DMS53 treated with DMSO at 0.1 percent for 48 hours (cell line): ENCODE measurements around the gene CLNK.

Experiments used
- DNase-seq: peaks from one replicate; lab custom pipeline; 2025; ENCODE audit not compliant: unreplicated experiment; lab: John Stamatoyannopoulos, UW

The CLNK gene

GRCh38 chr4:10526429-10527222, 157.9 kb downstream of the CLNK start:
- no peak for DNase-seq

- no peak for DNase-seq
Observed at GRCh38 chr4:10524196-10524833, 160.3 kb downstream of the CLNK start.

GRCh38 chr4:10521424-10521823, 163.1 kb downstream of the CLNK start:
- no peak for DNase-seq

- DNase-seq, result no peak
Observed at GRCh38 chr4:10509733-10510132, 174.8 kb downstream of the CLNK start.

- no peak for DNase-seq
Observed at GRCh38 chr4:10506077-10506476, 178.5 kb downstream of the CLNK start.

- DNase-seq, result no peak
Observed at GRCh38 chr4:10504570-10505179, 179.9 kb downstream of the CLNK start.

GRCh38 chr4:10502717-10503116, 181.9 kb downstream of the CLNK start:
- DNase-seq, result no peak

GRCh38 chr4:10500776-10501175, 183.8 kb downstream of the CLNK start:
- no peak for DNase-seq

- DNase-seq, result no peak
Observed at GRCh38 chr4:10496200-10496599, 188.4 kb downstream of the CLNK start.

GRCh38 chr4:10495651-10496050, 188.9 kb downstream of the CLNK start:
- DNase-seq, result no peak

- no peak for DNase-seq
Observed at GRCh38 chr4:10492464-10492863, 192.1 kb downstream of the CLNK start.

GRCh38 chr4:10491401-10491800, 193.2 kb downstream of the CLNK start:
- DNase-seq, result no peak

GRCh38 chr4:10490996-10491395, 193.6 kb downstream of the CLNK start:
- DNase-seq, result no peak

- DNase-seq, result no peak
Observed at GRCh38 chr4:10482913-10483312, 201.7 kb downstream of the CLNK start.

GRCh38 chr4:10480616-10481015, 204.0 kb downstream of the CLNK start:
- DNase-seq, result no peak

- no peak for DNase-seq
Observed at GRCh38 chr4:10478621-10479020, 205.9 kb downstream of the CLNK start.

GRCh38 chr4:10470505-10470904, 214.1 kb downstream of the CLNK start:
- no peak for DNase-seq

GRCh38 chr4:10466161-10466560, 218.4 kb downstream of the CLNK start:
- no peak for DNase-seq

GRCh38 chr4:10462876-10463275, 221.7 kb downstream of the CLNK start:
- no peak for DNase-seq

- no peak for DNase-seq
Observed at GRCh38 chr4:10461850-10462400, 222.6 kb downstream of the CLNK start.

- peak; percentile 83 for DNase-seq
Observed at GRCh38 chr4:10461091-10461849, 223.3 kb downstream of the CLNK start.
